HS-27A (cell line): ENCODE data around the gene RSPO4.
"Not testable (repeated sequence)": the region's sequence is repeated elsewhere in the genome, so short reads cannot be mapped to it uniquely, and the experiment has no call there.

Source experiments
- DNase-seq: peaks from one replicate; pipeline ENCODE4 v3.0.0-alpha.2; 2012; ENCODE audit warnings: low read depth, missing footprints

The RSPO4 gene

GRCh38 chr20:1003920-1004697 is 2.0 kb upstream of the RSPO4 start:
- DNase-seq, result no peak

- DNase-seq, result no peak
Measured at GRCh38 chr20:1002682-1003561, 811 bp upstream of the RSPO4 start.

- DNase-seq, result no peak
Measured at GRCh38 chr20:1001116-1001515, 995 bp downstream of the RSPO4 start.

- DNase-seq, result no peak
Measured at GRCh38 chr20:998231-998830, 3.8 kb downstream of the RSPO4 start.

GRCh38 chr20:997486-997885 is 4.6 kb downstream of the RSPO4 start:
- DNase-seq, result no peak

GRCh38 chr20:997016-997415 is 5.1 kb downstream of the RSPO4 start:
- no peak for DNase-seq

- DNase-seq, result no peak
Measured at GRCh38 chr20:995170-995569, 6.9 kb downstream of the RSPO4 start.

- no peak for DNase-seq
Measured at GRCh38 chr20:992801-993535, 9.1 kb downstream of the RSPO4 start.

GRCh38 chr20:991850-992249 is 10.3 kb downstream of the RSPO4 start:
- DNase-seq, result no peak

- DNase-seq, result no peak
Measured at GRCh38 chr20:990293-990959, 11.7 kb downstream of the RSPO4 start.

- DNase-seq, result no peak
Measured at GRCh38 chr20:988272-988671, 13.8 kb downstream of the RSPO4 start.

GRCh38 chr20:987677-988076 is 14.4 kb downstream of the RSPO4 start:
- no peak for DNase-seq

GRCh38 chr20:986733-987355 is 15.3 kb downstream of the RSPO4 start:
- DNase-seq, result no peak

- not testable (repeated sequence) for DNase-seq
Measured at GRCh38 chr20:984994-985393, 17.1 kb downstream of the RSPO4 start.

- no peak for DNase-seq
Measured at GRCh38 chr20:982754-983153, 19.4 kb downstream of the RSPO4 start.

GRCh38 chr20:977021-977420 is 25.1 kb downstream of the RSPO4 start:
- no peak for DNase-seq

GRCh38 chr20:976033-976432 is 26.1 kb downstream of the RSPO4 start:
- DNase-seq, result no peak

- peak; percentile 30 for DNase-seq
Measured at GRCh38 chr20:973785-974194, 28.3 kb downstream of the RSPO4 start.

GRCh38 chr20:972256-972655 is 29.9 kb downstream of the RSPO4 start:
- DNase-seq, result no peak

- DNase-seq, result no peak
Measured at GRCh38 chr20:971346-971745, 30.8 kb downstream of the RSPO4 start.

GRCh38 chr20:969868-970267 is 32.2 kb downstream of the RSPO4 start:
- no peak for DNase-seq
